CD14-positive monocyte (primary cell): Measurements from ENCODE around the gene VASH1. TPM values are rescaled to one million over a fixed set of nuclear protein-coding genes. Genes with fewer than 3 reads are reported as not detected.

Experiments
- DNase-seq, 3 donors: peaks; one replicate each; pipeline ENCODE4 v3.0.0-alpha.2; 2011 to 2022
- H2AFZ ChIP-seq: 2 replicates; pipeline ENCODE4 v1.6.0; 2012; ENCODE audit warnings: mild to moderate bottlenecking, low read depth, low read length, inconsistent platforms; ENCODE audit not compliant: insufficient read depth, poor library complexity, severe bottlenecking
- H3K27ac ChIP-seq, 2 donors: 1 replicate in 1 of 2; 2 replicates in 1 of 2; pipeline ENCODE4 v1.5.1; 2012 to 2013; ENCODE audit warnings: low read length in 2 of 2, control low read depth in 1 of 2, inconsistent platforms in 1 of 2, low read depth in 1 of 2, mild to moderate bottlenecking in 1 of 2
- H3K27me3 ChIP-seq, 2 donors: one replicate each; pipeline versions ENCODE4 v1.6.0 to v1.6.1; 2011 to 2013; ENCODE audit warnings: low read length in 2 of 2; ENCODE audit not compliant: control insufficient read depth in 2 of 2, insufficient read depth in 2 of 2
- H3K36me3 ChIP-seq, 2 donors: replicated peaks in 1 of 2; 1 replicate in 1 of 2; 2 replicates in 1 of 2; pipeline versions ENCODE4 v1.5.1 to v1.6.1; 2012 to 2013; ENCODE audit warnings: low read length in 2 of 2, control low read depth in 1 of 2, inconsistent platforms in 1 of 2, mild to moderate bottlenecking in 1 of 2; ENCODE audit not compliant: insufficient read depth in 2 of 2, control insufficient read depth in 1 of 2
- H3K4me1 ChIP-seq, 2 donors: 1 replicate in 1 of 2; 2 replicates in 1 of 2; pipeline versions ENCODE4 v1.5.1 to v1.6.1; 2012 to 2013; ENCODE audit warnings: low read length in 2 of 2, control low read depth in 1 of 2, inconsistent platforms in 1 of 2, mild to moderate bottlenecking in 1 of 2, moderate library complexity in 1 of 2; ENCODE audit not compliant: insufficient read depth in 2 of 2, control insufficient read depth in 1 of 2
- H3K4me2 ChIP-seq: replicated peaks from 2 replicates; pipeline ENCODE3; 2012; ENCODE audit warnings: low read length, moderate library complexity, mild to moderate bottlenecking; ENCODE audit not compliant: poor library complexity, severe bottlenecking; ENCODE audit errors: extremely low read depth
- H3K4me3 ChIP-seq, 3 experiments: fragments of 200-600 bp in 1 of 3; sonication (generic) in 1 of 3; replicated peaks in 1 of 3; 1 replicate in 2 of 3; 2 replicates in 1 of 3; pipeline ENCODE4 v1.5.1; 2011 to 2013; ENCODE audit warnings: low read length in 3 of 3, mild to moderate bottlenecking in 3 of 3, control low read depth in 2 of 3, low read depth in 2 of 3, inconsistent platforms in 1 of 3, moderate library complexity in 1 of 3
- H3K79me2 ChIP-seq: 2 replicates; pipeline ENCODE4 v1.6.0; 2012; ENCODE audit warnings: mild to moderate bottlenecking, control low read depth, inconsistent platforms, low read length, moderate library complexity; ENCODE audit not compliant: insufficient read depth
- H3K9ac ChIP-seq: 2 replicates; pipeline ENCODE4 v1.6.0; 2017; ENCODE audit warnings: low read length, mild to moderate bottlenecking; ENCODE audit not compliant: insufficient read depth, poor library complexity, severe bottlenecking
- H3K9me3 ChIP-seq, 2 donors: replicated peaks in 1 of 2; 1 replicate in 1 of 2; 2 replicates in 1 of 2; pipeline versions ENCODE4 v1.5.1 to v1.6.1; 2012 to 2013; ENCODE audit warnings: low read length in 2 of 2, control low read depth in 1 of 2; ENCODE audit not compliant: control insufficient read depth in 1 of 2, insufficient read depth in 1 of 2
- H4K20me1 ChIP-seq: 2 replicates; pipeline ENCODE4 v1.6.0; 2012; ENCODE audit warnings: mild to moderate bottlenecking, low read length, control low read depth, moderate library complexity; ENCODE audit not compliant: insufficient read depth
- H3K27ac Mint-ChIP-seq, 7 donors: one replicate each; pipeline ENCODE4 v1.8.0; 2020; ENCODE audit warnings: mild to moderate bottlenecking in 7 of 7, mixed read lengths in 7 of 7, moderate library complexity in 6 of 7, inconsistent platforms in 2 of 7
- H3K27me3 Mint-ChIP-seq, 3 donors: one replicate each; pipeline ENCODE4 v1.8.0; 2021 to 2022; ENCODE audit warnings: low read depth in 3 of 3, mild to moderate bottlenecking in 3 of 3, mixed read lengths in 3 of 3, moderate library complexity in 3 of 3, inconsistent platforms in 1 of 3
- H3K36me3 Mint-ChIP-seq, 2 donors: one replicate each; pipeline ENCODE4 v1.8.0; 2020; ENCODE audit warnings: mixed read lengths in 2 of 2, inconsistent platforms in 1 of 2, mild to moderate bottlenecking in 1 of 2
- H3K4me1 Mint-ChIP-seq: one replicate; pipeline ENCODE4 v1.8.0; 2020; ENCODE audit warnings: mild to moderate bottlenecking, mixed read lengths
- H3K4me3 Mint-ChIP-seq, 2 donors: one replicate each; pipeline ENCODE4 v1.8.0; 2020; ENCODE audit warnings: mild to moderate bottlenecking in 2 of 2, mixed read lengths in 2 of 2, moderate library complexity in 1 of 2
- H3K9me3 Mint-ChIP-seq, 7 donors: one replicate each; pipeline ENCODE4 v1.8.0; 2020 to 2022; ENCODE audit warnings: mixed read lengths in 7 of 7, mild to moderate bottlenecking in 6 of 7, moderate library complexity in 6 of 7, inconsistent platforms in 2 of 7
- WGBS: methylation state at CpG from one replicate; pipeline ENCODE4 v1.1.5; 2013; ENCODE audit warnings: missing lambda C conversion rate; ENCODE audit not compliant: insufficient coverage; 5-methylcytosine and 5-hydroxymethylcytosine counted together
- intact Hi-C, 2 donors: fragments of 100-400 bp; cut with micrococcal nuclease; formaldehyde crosslinking; loops; one replicate each; pipeline versions ENCODE4 v1.15.0 to v1.15.1; 2023
- polyA plus RNA-seq, 3 donors: library from polyadenylated mRNA; depleted of rRNA in 1 of 3; unstranded in 2 of 3; stranded (reverse) in 1 of 3; fragments of 300-500 nt in 2 of 3; fragments of >200 nt in 1 of 3; fragmentation: Illumina TruSeq in 2 of 3; gene quantifications; 1 replicate in 2 of 3; 2 replicates in 1 of 3; pipeline ENCODE4 v1.2.3, GENCODE V29; 2012 to 2021
- TF ChIP-seq, protein P1 (sequence below): fragments of 200-600 bp; IDR thresholded peaks from one replicate; pipeline ENCODE4 v1.8.0; 2022; ENCODE audit warnings: antibody characterized with exemption, mild to moderate bottlenecking

The VASH1 gene
- polyA plus RNA-seq, 3 donors = 2.5 to 10.5 (median 3.3) TPM

DNA sequence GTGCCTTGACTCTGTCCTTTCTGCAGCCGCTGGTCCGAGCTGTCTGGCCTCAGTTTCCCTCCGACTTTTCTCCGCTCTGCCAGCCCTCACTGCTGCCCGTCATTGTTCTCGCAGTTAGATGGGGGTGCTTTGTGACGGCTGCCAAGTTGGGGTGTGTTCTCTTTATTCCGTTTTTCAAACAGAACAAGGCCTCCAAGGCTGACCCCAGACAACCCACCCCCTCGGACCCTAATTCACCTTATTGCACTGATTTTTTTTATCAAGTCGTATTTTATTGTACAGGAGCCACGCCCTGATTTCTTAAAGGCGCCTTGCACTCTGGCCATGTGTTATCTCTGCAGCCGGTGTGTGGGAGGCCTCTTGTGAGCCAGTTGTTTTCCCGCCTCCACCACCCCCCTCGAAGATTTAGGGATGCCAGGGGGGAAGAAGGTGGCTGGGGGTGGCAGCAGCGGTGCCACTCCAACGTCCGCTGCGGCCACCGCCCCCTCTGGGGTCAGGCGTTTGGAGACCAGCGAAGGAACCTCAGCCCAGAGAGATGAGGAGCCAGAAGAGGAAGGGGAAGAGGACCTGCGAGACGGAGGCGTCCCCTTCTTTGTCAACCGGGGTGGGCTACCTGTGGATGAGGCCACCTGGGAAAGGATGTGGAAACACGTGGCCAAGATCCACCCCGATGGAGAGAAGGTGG lies 1.3 kb downstream of the VASH1 start:
- Mint-ChIP-seq H3K27me3 (peaks cover 15 to 17% (median 15%) of the 10 kb centered on the region in 3 donors), H3K36me3 (peaks cover 3 to 14% of the 10 kb centered on the region in 2 donors), H3K4me1 (peaks cover 40% of the 10 kb centered on the region), H3K4me3 (peak overlapping the region; percentile 88 to 93), H3K27ac (peak overlapping the region in 6 of 7 donors; percentile 20 to 84 (median 68)), H3K9me3 (no peaks in the 10 kb centered on the region)
- H3K9me3 ChIP-seq = no peaks in the 10 kb centered on the region
- no peaks in the 10 kb centered on the region for H3K79me2 ChIP-seq
- H3K4me3 ChIP-seq = peak overlapping the region; percentile 55 to 81 (median 77)
- peak overlapping the region; percentile 95 for H2AFZ ChIP-seq
- DNase-seq = no peak
- H3K36me3 ChIP-seq = no peaks in the 10 kb centered on the region
- peaks cover 0 to 12% of the 10 kb centered on the region in 2 donors for H3K27me3 ChIP-seq
- peak overlapping the region; percentile 98 for H3K4me2 ChIP-seq
- WGBS = 33% methylated on average over 15 of the region's 28 CpGs
- no peaks in the 10 kb centered on the region for H4K20me1 ChIP-seq
- H3K27ac ChIP-seq = peak overlapping the region in 1 of 2 donors; percentile 55
- intact Hi-C loops = loop anchor here in 1 of 2 donors (5.0 kb wide), 1 partner anchor 40 kb away; no protein-coding TSS in a partner anchor
- TF ChIP-seq, protein P1, sequence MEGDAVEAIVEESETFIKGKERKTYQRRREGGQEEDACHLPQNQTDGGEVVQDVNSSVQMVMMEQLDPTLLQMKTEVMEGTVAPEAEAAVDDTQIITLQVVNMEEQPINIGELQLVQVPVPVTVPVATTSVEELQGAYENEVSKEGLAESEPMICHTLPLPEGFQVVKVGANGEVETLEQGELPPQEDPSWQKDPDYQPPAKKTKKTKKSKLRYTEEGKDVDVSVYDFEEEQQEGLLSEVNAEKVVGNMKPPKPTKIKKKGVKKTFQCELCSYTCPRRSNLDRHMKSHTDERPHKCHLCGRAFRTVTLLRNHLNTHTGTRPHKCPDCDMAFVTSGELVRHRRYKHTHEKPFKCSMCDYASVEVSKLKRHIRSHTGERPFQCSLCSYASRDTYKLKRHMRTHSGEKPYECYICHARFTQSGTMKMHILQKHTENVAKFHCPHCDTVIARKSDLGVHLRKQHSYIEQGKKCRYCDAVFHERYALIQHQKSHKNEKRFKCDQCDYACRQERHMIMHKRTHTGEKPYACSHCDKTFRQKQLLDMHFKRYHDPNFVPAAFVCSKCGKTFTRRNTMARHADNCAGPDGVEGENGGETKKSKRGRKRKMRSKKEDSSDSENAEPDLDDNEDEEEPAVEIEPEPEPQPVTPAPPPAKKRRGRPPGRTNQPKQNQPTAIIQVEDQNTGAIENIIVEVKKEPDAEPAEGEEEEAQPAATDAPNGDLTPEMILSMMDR = no peak
- H3K9ac ChIP-seq = peak overlapping the region; percentile 75
- peaks cover 23 to 35% of the 10 kb centered on the region in 2 donors for H3K4me1 ChIP-seq

GRCh38 chr14:76763096-76764041 lies 2.1 kb downstream of the VASH1 start:
- peak overlapping the region; percentile 88 to 93 for H3K4me3 Mint-ChIP-seq
- peak overlapping the region in 2 of 3 experiments; percentile 55 to 81 for H3K4me3 ChIP-seq
- 67% methylated on average over 5 of the region's 14 CpGs for WGBS
- H3K27me3 ChIP-seq = peaks cover 0 to 12% of the 10 kb centered on the region in 2 donors
- peaks cover 30 to 42% of the 10 kb centered on the region in 2 donors for H3K4me1 ChIP-seq
- H3K27me3 Mint-ChIP-seq = peaks cover 12 to 17% (median 15%) of the 10 kb centered on the region in 3 donors
- H3K79me2 ChIP-seq = no peaks in the 10 kb centered on the region
- no peaks in the 10 kb centered on the region for H3K9me3 Mint-ChIP-seq
- DNase-seq = peak in 2 of 3 donors; percentile 33 to 76
- no peaks in the 10 kb centered on the region for H4K20me1 ChIP-seq
- H3K9me3 ChIP-seq = no peaks in the 10 kb centered on the region
- H3K9ac ChIP-seq = no peak overlapping the region
- H3K36me3 ChIP-seq = no peaks in the 10 kb centered on the region
- peaks cover 48% of the 10 kb centered on the region for H3K4me1 Mint-ChIP-seq
- TF ChIP-seq, protein P1 = no peak
- intact Hi-C loops = loop anchor here in 1 of 2 donors (5.0 kb wide), 1 partner anchor 41 kb away; no protein-coding TSS in a partner anchor
- H3K27ac Mint-ChIP-seq = peak overlapping the region in 5 of 7 donors; percentile 23 to 84 (median 77)
- H3K4me2 ChIP-seq = peak overlapping the region; percentile 98
- peaks cover 3 to 14% of the 10 kb centered on the region in 2 donors for H3K36me3 Mint-ChIP-seq
- H2AFZ ChIP-seq = peak overlapping the region; percentile 95
- no peak overlapping the region for H3K27ac ChIP-seq
